Muscle layer of duodenum (tissue), 2 donors: ENCODE data around the gene PSMD3.

ENCODE experiments used
- H3K27ac ChIP-seq: one replicate; pipeline ENCODE4 v1.7.0; 2013; ENCODE audit warnings: mild to moderate bottlenecking, low read length
- H3K27me3 ChIP-seq: one replicate; pipeline ENCODE4 v1.7.0; 2013; ENCODE audit warnings: low read depth, mild to moderate bottlenecking, control low read depth, low read length
- H3K36me3 ChIP-seq, 2 donors: one replicate each; pipeline ENCODE4 v1.7.0; 2013; ENCODE audit warnings: low read length in 2 of 2, control low read depth in 1 of 2, mild to moderate bottlenecking in 1 of 2; ENCODE audit not compliant: insufficient read depth in 2 of 2, control insufficient read depth in 1 of 2
- H3K4me1 ChIP-seq, 2 donors: one replicate each; pipeline ENCODE4 v1.7.0; 2013; ENCODE audit warnings: low read length in 2 of 2, mild to moderate bottlenecking in 2 of 2, control low read depth in 1 of 2, moderate library complexity in 1 of 2; ENCODE audit not compliant: insufficient read depth in 2 of 2, control insufficient read depth in 1 of 2
- H3K4me3 ChIP-seq, 2 donors: one replicate each; pipeline ENCODE4 v1.7.0; 2013; ENCODE audit warnings: low read length in 2 of 2, low read depth in 1 of 2, mild to moderate bottlenecking in 1 of 2
- H3K9me3 ChIP-seq, 2 donors: one replicate each; pipeline ENCODE4 v1.7.0; 2013; ENCODE audit warnings: low read length in 2 of 2, control low read depth in 1 of 2, mild to moderate bottlenecking in 1 of 2; ENCODE audit not compliant: control insufficient read depth in 1 of 2
- donor health status: healthy.

Gene PSMD3

GRCh38 chr17:39980351-39981206 is at the start of gene PSMD3:
Gene PSMD3 (plus strand): TSS chr17:39980807. CDS start chr17:39980971, 164 bp downstream.
- Histone ChIP-seq H3K36me3 (peaks cover 13 to 18% of the 10 kb centered on the region in 2 donors), H3K4me3 (peak within 1 kb of the TSS; percentile 68 to 88), H3K9me3 (no peaks in the 10 kb centered on the region), H3K4me1 (peaks cover 5 to 27% of the 10 kb centered on the region in 2 donors), H3K27ac (peak within 1 kb of the TSS; percentile 89), H3K27me3 (no peaks in the 10 kb centered on the region)

- Histone ChIP-seq H3K4me3 (no peak overlapping the region), H3K36me3 (peaks cover 0 to 9% of the 10 kb centered on the region in 2 donors), H3K27me3 (no peaks in the 10 kb centered on the region), H3K27ac (no peak overlapping the region), H3K9me3 (no peaks in the 10 kb centered on the region), H3K4me1 (peaks cover under 1 to 3% of the 10 kb centered on the region in 2 donors)
Measured at GRCh38 chr17:39933912-39934311, 46.7 kb upstream of the PSMD3 start.

- Histone ChIP-seq H3K4me1 (peaks cover 0 to 3% of the 10 kb centered on the region in 2 donors), H3K36me3 (peaks cover 0 to 7% of the 10 kb centered on the region in 2 donors), H3K4me3 (no peak overlapping the region), H3K27me3 (no peaks in the 10 kb centered on the region), H3K9me3 (no peaks in the 10 kb centered on the region), H3K27ac (no peak overlapping the region)
Measured at GRCh38 chr17:39934324-39934723, 46.3 kb upstream of the PSMD3 start.

GRCh38 chr17:39935909-39936308 is 44.7 kb upstream of the PSMD3 start:
- Histone ChIP-seq H3K27ac (no peak overlapping the region), H3K36me3 (no peaks in the 10 kb centered on the region), H3K4me3 (no peak overlapping the region), H3K9me3 (no peaks in the 10 kb centered on the region), H3K4me1 (peaks cover 0 to 4% of the 10 kb centered on the region in 2 donors), H3K27me3 (no peaks in the 10 kb centered on the region)

DNA sequence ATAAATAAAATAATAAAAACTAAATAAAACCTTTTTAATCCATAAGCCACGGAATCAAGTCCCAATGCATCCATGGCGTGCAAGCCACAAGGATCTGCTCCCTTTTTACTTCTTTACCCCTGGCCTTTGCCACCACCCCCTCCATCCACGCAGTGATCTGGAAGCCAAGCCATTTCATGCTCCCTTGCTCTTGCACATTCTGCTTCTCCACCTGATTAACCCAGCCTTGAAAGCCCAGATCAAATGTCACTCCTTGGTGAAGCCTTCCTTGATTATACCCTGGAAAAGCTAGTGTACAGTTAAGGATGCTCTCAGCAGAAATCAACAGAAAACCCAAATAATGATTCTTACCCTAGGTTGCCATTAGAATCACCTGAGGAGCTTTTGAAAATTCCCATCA is 43.2 kb upstream of the PSMD3 start:
- H3K36me3 ChIP-seq, result no peaks in the 10 kb centered on the region
- no peak overlapping the region for H3K27ac ChIP-seq
- no peaks in the 10 kb centered on the region for H3K9me3 ChIP-seq
- no peak overlapping the region for H3K4me3 ChIP-seq
- H3K27me3 ChIP-seq, result no peaks in the 10 kb centered on the region
- H3K4me1 ChIP-seq, result peaks cover 0 to 4% of the 10 kb centered on the region in 2 donors

- Histone ChIP-seq H3K36me3 (no peaks in the 10 kb centered on the region), H3K4me3 (no peak overlapping the region), H3K27me3 (no peaks in the 10 kb centered on the region), H3K27ac (no peak overlapping the region), H3K4me1 (peaks cover 0 to 4% of the 10 kb centered on the region in 2 donors), H3K9me3 (no peaks in the 10 kb centered on the region)
Measured at GRCh38 chr17:39938140-39938869, 42.3 kb upstream of the PSMD3 start.

DNA sequence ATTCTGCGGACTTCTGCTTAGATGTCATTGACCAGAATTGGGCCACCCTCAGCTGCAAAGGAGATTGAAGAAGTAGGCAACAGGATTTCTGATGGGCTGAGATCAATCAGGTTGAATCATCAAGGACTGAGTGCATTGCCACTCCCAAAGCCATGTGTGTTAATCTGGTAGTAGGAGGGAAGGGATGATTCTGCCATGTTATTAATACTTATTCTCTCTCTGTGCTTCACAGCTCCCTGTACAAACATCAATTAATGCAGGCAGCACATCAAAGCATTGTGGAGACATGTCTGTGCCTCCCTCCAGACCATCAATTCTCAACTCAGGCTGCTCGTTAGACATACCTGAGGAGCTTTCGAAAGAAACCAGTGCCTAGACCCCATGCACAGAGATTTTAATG is 41.5 kb upstream of the PSMD3 start:
- no peaks in the 10 kb centered on the region for H3K9me3 ChIP-seq
- no peak overlapping the region for H3K4me3 ChIP-seq
- H3K36me3 ChIP-seq, result no peaks in the 10 kb centered on the region
- H3K27me3 ChIP-seq, result no peaks in the 10 kb centered on the region
- peaks cover 0 to 4% of the 10 kb centered on the region in 2 donors for H3K4me1 ChIP-seq
- no peak overlapping the region for H3K27ac ChIP-seq

DNA sequence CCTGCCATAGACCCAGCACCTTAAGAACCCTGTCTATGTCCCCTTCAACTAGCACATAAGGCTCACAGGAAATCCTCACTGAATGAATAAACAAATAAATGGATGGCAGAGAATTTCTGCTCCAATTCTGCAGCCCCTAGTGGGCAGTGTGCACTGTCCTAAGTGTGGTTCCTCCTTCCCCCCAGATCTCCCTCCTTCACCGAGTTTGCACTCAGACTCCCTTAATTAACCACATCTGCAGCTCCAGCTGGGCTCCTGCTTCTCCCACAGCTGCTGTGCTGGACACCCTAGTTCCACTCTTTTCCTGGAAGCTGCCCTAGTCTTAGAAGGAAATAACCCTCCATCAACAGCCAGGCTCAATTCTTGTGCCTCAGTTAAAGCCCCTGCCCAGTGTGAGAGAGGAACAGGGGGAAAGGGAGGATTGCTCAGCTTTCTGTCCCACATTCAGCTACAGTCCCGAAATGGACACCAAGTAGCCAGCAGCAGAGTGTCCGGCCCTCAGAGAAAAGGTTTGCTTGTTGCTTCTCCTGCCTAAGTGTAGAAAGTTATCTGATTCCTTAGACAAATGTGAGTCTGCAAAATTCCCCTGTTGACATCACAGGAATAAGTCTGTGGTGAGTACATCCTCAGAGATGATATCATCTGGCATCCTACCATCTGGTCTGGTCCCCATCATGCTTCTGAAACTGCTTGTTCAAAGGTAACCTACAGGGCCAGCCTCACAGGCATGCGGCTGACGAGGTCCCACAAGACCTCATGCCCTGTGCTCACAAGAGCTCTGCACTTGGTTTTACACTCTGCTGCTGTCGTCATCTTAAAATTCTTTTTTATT is 40.8 kb upstream of the PSMD3 start:
- Histone ChIP-seq H3K4me3 (no peak overlapping the region), H3K4me1 (peaks cover 0 to 4% of the 10 kb centered on the region in 2 donors), H3K27me3 (no peaks in the 10 kb centered on the region), H3K27ac (peak overlapping the region; percentile 17), H3K9me3 (no peaks in the 10 kb centered on the region), H3K36me3 (no peaks in the 10 kb centered on the region)

DNA sequence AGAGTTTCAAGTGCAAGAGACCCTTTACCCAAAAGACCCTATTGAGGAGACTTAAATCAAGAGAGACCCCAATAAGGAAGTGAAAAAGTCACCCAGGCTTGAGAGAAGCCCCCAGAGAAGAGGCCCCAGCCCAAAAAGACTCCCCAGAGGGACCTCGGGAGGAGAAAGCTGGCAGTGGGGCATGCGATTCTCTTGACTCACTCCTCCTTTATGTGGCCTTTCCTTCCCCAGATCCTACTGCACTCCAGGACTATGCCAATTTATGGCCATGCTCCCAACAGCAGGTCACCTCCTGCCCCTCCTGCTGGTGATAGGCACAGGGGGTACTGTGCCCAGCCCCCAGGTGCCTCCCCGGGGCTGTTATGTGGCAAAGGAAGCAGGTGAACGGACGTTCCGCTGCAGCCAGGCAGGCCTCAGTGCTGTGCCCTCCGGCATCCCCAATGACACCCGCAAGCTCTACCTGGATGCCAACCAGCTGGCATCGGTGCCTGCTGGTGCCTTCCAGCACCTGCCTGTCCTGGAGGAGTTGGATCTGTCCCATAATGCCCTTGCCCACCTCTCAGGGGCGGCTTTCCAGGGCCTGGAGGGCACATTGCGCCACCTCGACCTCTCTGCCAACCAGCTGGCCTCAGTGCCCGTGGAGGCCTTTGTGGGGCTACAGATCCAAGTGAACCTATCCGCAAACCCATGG is 36.8 kb upstream of the PSMD3 start:
- H3K36me3 ChIP-seq, result no peaks in the 10 kb centered on the region
- H3K4me3 ChIP-seq, result no peak overlapping the region
- H3K4me1 ChIP-seq, result peaks cover 0 to 4% of the 10 kb centered on the region in 2 donors
- H3K9me3 ChIP-seq, result no peaks in the 10 kb centered on the region
- no peaks in the 10 kb centered on the region for H3K27me3 ChIP-seq
- H3K27ac ChIP-seq, result no peak overlapping the region

DNA sequence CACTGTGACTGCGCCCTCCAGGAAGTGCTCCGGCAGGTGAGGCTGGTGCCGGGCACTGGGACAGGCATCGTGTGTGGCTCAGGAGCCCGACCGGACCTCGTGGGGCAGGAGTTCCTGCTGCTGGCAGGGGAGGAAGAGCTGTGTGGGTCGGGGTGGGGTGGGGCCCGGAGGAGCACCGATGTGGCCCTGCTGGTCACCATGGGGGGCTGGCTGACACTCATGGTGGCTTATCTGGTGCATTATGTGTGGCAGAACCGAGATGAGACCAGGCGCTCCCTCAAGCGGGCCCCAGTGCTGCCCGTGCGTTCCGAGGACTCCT is 36.3 kb upstream of the PSMD3 start:
- peaks cover 0 to under 1% of the 10 kb centered on the region in 2 donors for H3K4me1 ChIP-seq
- no peak overlapping the region for H3K4me3 ChIP-seq
- no peaks in the 10 kb centered on the region for H3K9me3 ChIP-seq
- no peaks in the 10 kb centered on the region for H3K36me3 ChIP-seq
- H3K27ac ChIP-seq, result no peak overlapping the region
- no peaks in the 10 kb centered on the region for H3K27me3 ChIP-seq
